ENCODE data around the gene PAX8.

DNA sequence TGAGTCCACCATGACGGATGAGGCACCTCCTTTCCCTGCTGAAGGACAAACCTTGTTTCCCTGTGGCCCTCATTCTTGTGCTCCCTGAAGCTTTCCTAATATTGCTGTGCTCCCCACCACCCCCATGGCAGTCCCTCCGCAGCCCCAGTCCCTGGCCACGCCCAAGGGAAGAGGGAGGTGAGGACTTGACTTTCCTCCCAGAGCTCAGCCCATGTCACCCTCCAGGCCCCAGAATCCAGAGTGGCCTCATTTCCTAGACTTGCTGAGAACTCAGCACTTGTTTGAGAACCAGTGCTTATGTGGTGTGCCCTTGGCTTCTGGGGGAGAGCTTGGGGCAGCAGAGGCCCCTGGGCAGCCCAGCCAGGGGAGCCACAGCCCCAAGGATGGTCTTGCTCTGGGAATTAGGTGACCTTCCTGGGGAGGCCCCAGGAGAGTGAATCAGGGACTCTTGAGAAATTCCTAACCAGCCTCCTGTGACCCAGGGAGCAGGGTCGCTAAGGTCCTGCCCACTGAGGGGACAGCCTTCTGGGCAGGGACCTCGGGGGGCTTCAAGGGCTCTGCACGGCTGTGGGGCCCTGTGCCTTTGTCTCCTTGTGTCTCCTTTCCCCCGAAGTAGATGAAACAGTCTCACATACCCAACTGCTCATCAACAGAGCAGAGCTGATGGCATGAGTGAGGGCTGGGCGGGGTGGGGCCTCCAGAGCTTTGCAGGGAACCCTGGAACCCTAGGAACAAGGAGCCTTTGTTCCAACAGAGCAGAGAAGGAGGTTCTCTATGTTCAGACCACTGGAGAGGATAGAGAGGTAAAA is 77.0 kb downstream of the PAX8 start:
- TF ChIP-seq EZH2 (IDR thresholded peaks at IDR 0.05; ENCODE audit: insufficient read depth, poor library complexity, severe bottlenecking) (no peak), EZH2phosphoT487 (IDR thresholded peaks at IDR 0.05; ENCODE audit: insufficient read depth, low read depth) (no peak)

Data from GM23248 (cell line).